ENCODE data around the gene EMP2.

Gene EMP2

DNA sequence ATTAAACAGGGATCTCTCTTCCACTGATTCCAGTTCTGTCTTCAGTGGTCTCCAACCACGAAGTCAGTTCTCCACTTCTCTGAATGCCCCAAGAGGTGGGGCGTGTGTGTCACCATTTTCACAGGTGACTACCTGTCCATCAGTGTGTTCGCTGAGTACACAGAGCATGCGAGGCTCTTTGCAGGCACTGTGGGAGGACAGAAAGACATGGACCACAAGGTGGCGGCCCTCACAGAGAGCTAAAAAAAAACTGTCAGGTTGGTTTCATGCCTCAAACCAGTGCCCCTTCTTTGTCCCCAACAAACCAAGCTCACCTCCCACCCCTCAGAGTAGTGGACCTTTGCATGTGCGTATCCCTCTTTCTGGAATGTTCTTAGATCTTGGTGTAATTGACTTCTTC, 13.8 kb downstream of the EMP2 start:
- H3K4me3 ChIP-seq (ENCODE audit: low read depth, low read length) = no peak overlapping the region
- no peaks in the 10 kb centered on the region for H3K4me1 ChIP-seq (ENCODE audit: control insufficient read depth, insufficient read depth, low read length)
- H3K27ac ChIP-seq (ENCODE audit: extremely low read depth, low read depth, low read length) = no peak overlapping the region
- TF ChIP-seq, protein P1, sequence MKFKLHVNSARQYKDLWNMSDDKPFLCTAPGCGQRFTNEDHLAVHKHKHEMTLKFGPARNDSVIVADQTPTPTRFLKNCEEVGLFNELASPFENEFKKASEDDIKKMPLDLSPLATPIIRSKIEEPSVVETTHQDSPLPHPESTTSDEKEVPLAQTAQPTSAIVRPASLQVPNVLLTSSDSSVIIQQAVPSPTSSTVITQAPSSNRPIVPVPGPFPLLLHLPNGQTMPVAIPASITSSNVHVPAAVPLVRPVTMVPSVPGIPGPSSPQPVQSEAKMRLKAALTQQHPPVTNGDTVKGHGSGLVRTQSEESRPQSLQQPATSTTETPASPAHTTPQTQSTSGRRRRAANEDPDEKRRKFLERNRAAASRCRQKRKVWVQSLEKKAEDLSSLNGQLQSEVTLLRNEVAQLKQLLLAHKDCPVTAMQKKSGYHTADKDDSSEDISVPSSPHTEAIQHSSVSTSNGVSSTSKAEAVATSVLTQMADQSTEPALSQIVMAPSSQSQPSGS (tag by site-specific recombination; IDR thresholded peaks at IDR 0.05; ENCODE audit: low read depth) = no peak
- TF ChIP-seq ZFP69B (tag by site-specific recombination; IDR thresholded peaks at IDR 0.05) = no peak
- TF ChIP-seq ZBTB11 (tag by site-specific recombination; conservative IDR thresholded peaks at IDR 0.05; ENCODE audit: low read depth) = no peak
- no peak for TF ChIP-seq ZNF416 (tag by site-specific recombination; IDR thresholded peaks at IDR 0.05)
- TF ChIP-seq, protein P2, sequence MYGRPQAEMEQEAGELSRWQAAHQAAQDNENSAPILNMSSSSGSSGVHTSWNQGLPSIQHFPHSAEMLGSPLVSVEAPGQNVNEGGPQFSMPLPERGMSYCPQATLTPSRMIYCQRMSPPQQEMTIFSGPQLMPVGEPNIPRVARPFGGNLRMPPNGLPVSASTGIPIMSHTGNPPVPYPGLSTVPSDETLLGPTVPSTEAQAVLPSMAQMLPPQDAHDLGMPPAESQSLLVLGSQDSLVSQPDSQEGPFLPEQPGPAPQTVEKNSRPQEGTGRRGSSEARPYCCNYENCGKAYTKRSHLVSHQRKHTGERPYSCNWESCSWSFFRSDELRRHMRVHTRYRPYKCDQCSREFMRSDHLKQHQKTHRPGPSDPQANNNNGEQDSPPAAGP (tag by site-specific recombination; IDR thresholded peaks at IDR 0.05) = no peak
- TF ChIP-seq INSM2 (tag by site-specific recombination; IDR thresholded peaks at IDR 0.05) = no peak
- no peak for TF ChIP-seq SCRT2 (tag by site-specific recombination; IDR thresholded peaks at IDR 0.05)
- no peak for TF ChIP-seq RBAK (tag by site-specific recombination; IDR thresholded peaks at IDR 0.05)
- TF ChIP-seq ZNF350 (tag by site-specific recombination; IDR thresholded peaks at IDR 0.05) = no peak
- TF ChIP-seq ZNF768 (tag by site-specific recombination; IDR thresholded peaks at IDR 0.05) = no peak
- no peak for TF ChIP-seq ZNF202 (tag by site-specific recombination; IDR thresholded peaks at IDR 0.05; ENCODE audit: borderline replicate concordance)
- ChIA-PET CTCF (interaction anchor here (0.5 to 2.5 kb wide), 5 partner anchors 11 to 52 kb away, joined by 3 to 11 read pairs (median 4); partner anchors contain the start of gene EMP2), POLR2A (no interaction called here)
- no peaks in the 10 kb centered on the region for H3K9me3 ChIP-seq (ENCODE audit: control insufficient read depth, insufficient read depth, low read depth, low read length)
- H3K36me3 ChIP-seq (ENCODE audit: control insufficient read depth in 2 of 2, insufficient read depth in 1 of 2, low read length in 2 of 2) = peaks cover 0 to 2% of the 10 kb centered on the region in 2 experiments; a peak in 2 of 3 replicates

DNA sequence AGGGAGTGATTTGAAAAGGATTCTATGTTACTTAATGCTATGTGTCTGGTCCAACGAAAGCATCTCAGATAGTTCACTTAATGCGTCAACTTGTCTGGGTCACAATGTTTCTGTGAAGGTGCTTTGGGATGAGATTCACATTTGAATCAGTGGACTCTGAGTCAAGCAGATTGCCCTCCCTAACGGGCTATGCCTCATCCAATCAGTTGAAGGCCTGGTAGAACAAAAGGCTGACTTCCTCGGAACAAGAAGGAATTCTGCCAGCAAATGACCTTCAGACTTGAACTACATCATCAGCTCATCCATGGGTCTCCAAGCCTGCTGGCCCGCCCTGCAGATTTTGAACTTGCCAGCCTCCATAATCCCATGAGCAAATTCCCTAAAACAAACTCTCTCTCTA, 15.2 kb downstream of the EMP2 start:
- Histone ChIP-seq H3K4me1 (ENCODE audit: control insufficient read depth, insufficient read depth, low read length) (no peaks in the 10 kb centered on the region), H3K27ac (ENCODE audit: extremely low read depth, low read depth, low read length) (no peak overlapping the region), H3K36me3 (ENCODE audit: control insufficient read depth in 2 of 2, insufficient read depth in 1 of 2, low read length in 2 of 2) (no peaks in the 10 kb centered on the region), H3K9me3 (ENCODE audit: control insufficient read depth, insufficient read depth, low read depth, low read length) (no peaks in the 10 kb centered on the region), H3K4me3 (ENCODE audit: low read depth, low read length) (no peak overlapping the region)
- POLR2A ChIA-PET = interaction anchor here (0.8 kb wide), 1 partner anchor 12 kb away, joined by 3 read pairs; no protein-coding TSS in a partner anchor
- TF ChIP-seq SCRT1 (tag by site-specific recombination; IDR thresholded peaks at IDR 0.05; ENCODE audit: borderline replicate concordance) = no peak
- TF ChIP-seq ZNF202 (tag by site-specific recombination; IDR thresholded peaks at IDR 0.05; ENCODE audit: borderline replicate concordance) = no peak
- no peak for TF ChIP-seq ZBTB49 (tag by site-specific recombination; IDR thresholded peaks at IDR 0.05; ENCODE audit: low read depth)
- TF ChIP-seq ZNF335 (tag by site-specific recombination; conservative IDR thresholded peaks at IDR 0.05) = no peak
- no peak for TF ChIP-seq ZNF248 (tag by site-specific recombination; IDR thresholded peaks at IDR 0.05)
- no peak for TF ChIP-seq KLF9 (tag by site-specific recombination; IDR thresholded peaks at IDR 0.05; ENCODE audit: low read depth)
- TF ChIP-seq ZNF48 (tag by site-specific recombination; IDR thresholded peaks at IDR 0.05) = no peak
- CTCF ChIA-PET = interaction anchor here (0.7 to 1.5 kb wide), 2 partner anchors 43 to 68 kb away, joined by 3 to 4 read pairs; no protein-coding TSS in a partner anchor
